ENCODE measurements around the gene LOXHD1. TPM values are rescaled to one million over a fixed set of nuclear protein-coding genes. Genes with fewer than 3 reads are reported as not detected.

The LOXHD1 gene
- total RNA-seq, 4 donors from 2014 or later = 0.13 to 0.50 TPM; not detected in 2

DNA sequence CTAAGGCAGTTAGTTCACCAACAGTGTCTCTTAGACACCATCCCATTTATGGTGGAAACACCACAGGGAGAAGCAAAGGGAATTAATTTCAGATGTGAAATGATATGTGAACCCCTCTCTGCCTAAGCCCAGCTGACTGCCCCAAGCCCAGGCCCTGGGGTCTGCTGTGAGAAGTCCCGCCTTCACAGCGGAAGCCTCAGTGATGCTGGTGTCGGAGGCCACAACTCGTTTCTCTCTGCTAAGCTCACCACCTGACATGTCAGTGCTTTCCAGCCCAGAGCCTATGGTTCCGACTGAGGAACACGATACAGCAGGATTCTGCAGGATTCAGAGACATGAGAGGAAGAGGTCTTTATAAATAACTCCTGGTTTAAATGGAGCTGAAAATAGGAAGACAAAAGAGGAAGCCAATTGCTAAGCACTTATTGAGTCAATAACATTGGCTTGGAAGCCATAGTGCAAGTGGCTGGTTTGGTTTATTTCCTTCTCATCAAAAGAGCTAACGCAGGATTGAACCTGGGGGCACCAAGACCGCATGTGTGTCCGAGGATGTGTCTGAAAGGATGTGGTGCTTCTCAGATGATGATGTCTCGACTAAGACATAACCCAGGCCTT, 21.9 kb upstream of the LOXHD1 start:
- intact Hi-C loops (cut with DNase I) = no loop called here
- H3K36me3 ChIP-seq = no peaks in the 10 kb centered on the region
- no peaks in the 10 kb centered on the region for H3K27me3 ChIP-seq
- no peak for DNase-seq (ENCODE audit: extremely low spot score)
- no peak overlapping the region for H3K4me3 ChIP-seq
- 77% methylated on average over 10 of the region's 10 CpGs for WGBS
- H3K27ac ChIP-seq (replicated peaks in 1 of 4) = no peak overlapping the region
- H3K4me1 ChIP-seq = no peaks in the 10 kb centered on the region
- no peaks in the 10 kb centered on the region for H3K9me3 ChIP-seq
- TF ChIP-seq POLR2A (IDR thresholded peaks at IDR 0.05; ENCODE audit: low read depth) = no peak
- TF ChIP-seq EP300 (IDR thresholded peaks at IDR 0.05) = no peak
- no peak for TF ChIP-seq POLR2AphosphoS5 (IDR thresholded peaks at IDR 0.05)
- TF ChIP-seq, protein P1, sequence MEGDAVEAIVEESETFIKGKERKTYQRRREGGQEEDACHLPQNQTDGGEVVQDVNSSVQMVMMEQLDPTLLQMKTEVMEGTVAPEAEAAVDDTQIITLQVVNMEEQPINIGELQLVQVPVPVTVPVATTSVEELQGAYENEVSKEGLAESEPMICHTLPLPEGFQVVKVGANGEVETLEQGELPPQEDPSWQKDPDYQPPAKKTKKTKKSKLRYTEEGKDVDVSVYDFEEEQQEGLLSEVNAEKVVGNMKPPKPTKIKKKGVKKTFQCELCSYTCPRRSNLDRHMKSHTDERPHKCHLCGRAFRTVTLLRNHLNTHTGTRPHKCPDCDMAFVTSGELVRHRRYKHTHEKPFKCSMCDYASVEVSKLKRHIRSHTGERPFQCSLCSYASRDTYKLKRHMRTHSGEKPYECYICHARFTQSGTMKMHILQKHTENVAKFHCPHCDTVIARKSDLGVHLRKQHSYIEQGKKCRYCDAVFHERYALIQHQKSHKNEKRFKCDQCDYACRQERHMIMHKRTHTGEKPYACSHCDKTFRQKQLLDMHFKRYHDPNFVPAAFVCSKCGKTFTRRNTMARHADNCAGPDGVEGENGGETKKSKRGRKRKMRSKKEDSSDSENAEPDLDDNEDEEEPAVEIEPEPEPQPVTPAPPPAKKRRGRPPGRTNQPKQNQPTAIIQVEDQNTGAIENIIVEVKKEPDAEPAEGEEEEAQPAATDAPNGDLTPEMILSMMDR (IDR thresholded peaks at IDR 0.05) = no peak

DNA sequence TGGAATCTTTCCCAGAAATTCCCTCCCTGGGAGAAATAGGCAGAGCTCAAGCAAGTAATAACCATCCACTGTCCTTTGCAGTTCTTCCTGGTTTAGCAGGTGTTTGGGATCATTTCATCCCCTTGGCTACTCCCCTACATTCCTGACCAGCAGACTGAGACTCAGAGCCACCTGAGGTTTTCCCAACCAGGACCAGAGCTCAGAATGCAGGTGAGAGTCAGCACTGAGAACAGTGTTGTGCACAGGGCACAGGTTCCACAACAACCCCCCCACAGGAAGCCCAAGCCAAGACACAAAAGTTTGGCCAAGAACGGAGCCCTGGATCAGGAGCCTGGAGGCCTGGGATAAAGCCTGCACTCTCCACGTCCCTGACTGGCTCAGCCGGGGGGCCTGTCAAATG, 21.0 kb upstream of the LOXHD1 start:
- TF ChIP-seq EP300 (IDR thresholded peaks at IDR 0.05) (no peak), POLR2A (IDR thresholded peaks at IDR 0.05; ENCODE audit: low read depth) (no peak), POLR2AphosphoS5 (IDR thresholded peaks at IDR 0.05) (no peak)
- TF ChIP-seq, protein P1 (IDR thresholded peaks at IDR 0.05) = no peak
- DNase-seq (ENCODE audit: extremely low spot score) = no peak
- H3K4me1 ChIP-seq = peaks cover 0 to 7% (median 2%) of the 10 kb centered on the region in 4 donors
- no peak overlapping the region for H3K4me3 ChIP-seq
- WGBS = no CpG with 5 or more reads among the region's 3 CpGs
- intact Hi-C loops (cut with DNase I) = no loop called here
- no peaks in the 10 kb centered on the region for H3K36me3 ChIP-seq
- H3K9me3 ChIP-seq = no peaks in the 10 kb centered on the region
- no peaks in the 10 kb centered on the region for H3K27me3 ChIP-seq
- H3K27ac ChIP-seq (replicated peaks in 1 of 4) = no peak overlapping the region

DNA sequence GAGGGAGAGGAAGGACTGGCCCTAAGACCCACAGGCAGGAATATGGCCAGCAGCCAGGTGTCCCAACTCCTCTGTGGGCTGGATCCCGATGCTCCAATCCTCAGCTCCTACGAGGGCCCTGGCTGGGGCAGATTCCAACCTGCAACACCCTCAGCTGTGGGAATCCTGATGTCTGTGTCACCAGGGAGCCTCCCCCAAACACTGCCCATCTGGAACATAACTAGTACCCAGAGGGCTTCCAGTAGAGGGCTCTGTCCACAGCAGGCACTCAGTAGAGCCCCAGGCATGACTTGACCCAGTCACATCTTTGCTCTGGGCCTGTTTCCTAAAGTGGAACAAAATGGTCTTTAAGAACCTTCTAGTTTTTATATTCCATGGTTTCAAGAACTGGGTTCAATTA, 20.6 kb upstream of the LOXHD1 start:
- no peak for TF ChIP-seq POLR2AphosphoS5 (IDR thresholded peaks at IDR 0.05)
- TF ChIP-seq, protein P1 (IDR thresholded peaks at IDR 0.05) = no peak
- TF ChIP-seq POLR2A (IDR thresholded peaks at IDR 0.05; ENCODE audit: low read depth) = no peak
- TF ChIP-seq EP300 (IDR thresholded peaks at IDR 0.05) = no peak
- Histone ChIP-seq H3K36me3 (no peaks in the 10 kb centered on the region), H3K4me3 (no peak overlapping the region), H3K9me3 (no peaks in the 10 kb centered on the region), H3K4me1 (peaks cover 0 to 7% (median 2%) of the 10 kb centered on the region in 4 donors), H3K27ac (replicated peaks in 1 of 4) (no peak overlapping the region), H3K27me3 (no peaks in the 10 kb centered on the region)
- no peak for DNase-seq (ENCODE audit: extremely low spot score)
- intact Hi-C loops (cut with DNase I) = no loop called here
- WGBS = 81% methylated on average over 2 of the region's 2 CpGs

DNA sequence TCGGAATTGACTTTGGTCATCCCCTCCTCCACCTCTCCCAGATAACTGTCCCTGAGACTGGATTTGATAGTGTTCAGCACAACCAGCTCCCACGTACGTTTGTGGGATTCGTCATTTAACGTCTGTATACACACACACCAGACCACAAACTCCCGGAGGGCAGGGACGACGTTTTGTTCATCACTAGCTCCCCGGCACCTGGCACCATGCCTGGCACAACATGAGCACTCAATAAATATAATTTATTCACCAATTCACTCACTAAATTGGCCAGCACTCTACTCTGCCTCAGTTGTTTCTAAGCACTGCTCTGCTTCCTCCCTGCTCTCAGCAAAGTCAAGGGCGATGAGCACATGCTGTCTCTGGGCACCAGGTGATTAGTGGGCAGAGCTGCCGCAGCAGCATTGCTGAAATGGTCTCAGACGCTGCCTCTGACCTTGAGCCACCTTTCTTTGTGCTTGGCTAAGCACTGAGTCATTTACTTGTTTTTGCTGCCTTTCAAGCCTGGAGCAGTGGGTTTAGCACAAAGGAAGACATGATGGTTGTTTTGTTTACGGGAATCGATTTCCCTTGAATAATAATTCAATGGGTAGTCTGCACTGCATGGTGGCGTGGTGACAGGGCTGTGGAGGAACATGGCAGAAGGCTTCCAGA, 19.3 kb upstream of the LOXHD1 start:
- H3K27me3 ChIP-seq = no peaks in the 10 kb centered on the region
- WGBS = 79% methylated on average over 15 of the region's 15 CpGs
- intact Hi-C loops (cut with DNase I) = no loop called here

More for the DNA sequence above, 19.3 kb upstream of the LOXHD1 start:
- Histone ChIP-seq H3K4me3 (no peak overlapping the region), H3K4me1 (peaks cover 0 to 7% (median 2%) of the 10 kb centered on the region in 4 donors), H3K27ac (replicated peaks in 1 of 4) (no peak overlapping the region), H3K36me3 (no peaks in the 10 kb centered on the region), H3K9me3 (no peaks in the 10 kb centered on the region)
- DNase-seq (ENCODE audit: extremely low spot score) = no peak
- no peak for TF ChIP-seq POLR2AphosphoS5 (IDR thresholded peaks at IDR 0.05)
- TF ChIP-seq EP300 (IDR thresholded peaks at IDR 0.05) = no peak
- TF ChIP-seq POLR2A (IDR thresholded peaks at IDR 0.05; ENCODE audit: low read depth) = no peak
- TF ChIP-seq, protein P1 (IDR thresholded peaks at IDR 0.05) = no peak
